Esophagus muscularis mucosa (tissue), 3 donors: ENCODE measurements around the gene ZNF619.

Experiments used
- CTCF ChIP-seq, 3 experiments: fragments of 200-600 bp in 2 of 3; fragments of 450-650 bp in 1 of 3; sonication (generic) in 2 of 3; IDR thresholded peaks; one replicate each; pipeline ENCODE4 v1.5.1; 2017 to 2019; ENCODE audit warnings: antibody characterized with exemption in 3 of 3, mild to moderate bottlenecking in 2 of 3, moderate library complexity in 1 of 3
- POLR2A ChIP-seq: fragments of 450-650 bp; IDR thresholded peaks from one replicate; pipeline ENCODE4 v1.6.1; 2017; ENCODE audit warnings: antibody characterized with exemption, moderate library complexity, mild to moderate bottlenecking, low read depth
- POLR2AphosphoS5 ChIP-seq, 2 donors: sonication (generic); formaldehyde crosslinking; IDR thresholded peaks; one replicate each; pipeline ENCODE4 v1.6.1; 2017; ENCODE audit warnings: antibody characterized with exemption in 2 of 2

DNA sequence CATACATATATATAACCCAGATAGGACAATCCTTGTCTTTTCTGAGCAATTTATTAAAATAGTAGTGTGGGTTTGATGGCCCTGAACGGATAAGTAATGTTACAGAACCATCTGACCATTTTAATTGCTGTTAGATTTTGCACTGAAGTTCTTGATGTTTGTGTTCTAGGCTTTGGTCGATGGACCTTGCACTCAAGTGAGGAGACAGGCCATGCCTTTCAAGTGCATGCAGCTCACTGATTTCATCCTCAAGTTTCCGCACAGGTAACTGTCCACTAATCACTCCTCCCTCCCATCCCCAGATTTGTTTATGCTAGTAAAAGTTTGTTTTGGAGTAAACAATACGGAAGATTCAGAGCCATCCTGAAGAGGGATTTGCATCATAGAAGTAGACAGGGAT is 18.4 kb upstream of the ZNF619 start:
- TF ChIP-seq CTCF (IDR thresholded peaks at IDR 0.05), result no peak
- TF ChIP-seq POLR2A, result no peak
- TF ChIP-seq POLR2AphosphoS5 (IDR thresholded peaks at IDR 0.05), result no peak
